ENCODE results near the gene PRDM11.

Gene PRDM11

GRCh38 chr11:45181889-45182550 is 35.6 kb downstream of the PRDM11 start:
- no peak for DNase-seq
- in situ Hi-C loops (cut with HindIII; ENCODE audit: low pct_ligation_motif_present, low pct_unique_long_range_greater_than_20kb, low sequenced_read_pairs): no loop called here

GRCh38 chr11:45182902-45183301 is 36.5 kb downstream of the PRDM11 start:
- DNase-seq: peak; percentile 46

GRCh38 chr11:45184640-45185039 is 38.2 kb downstream of the PRDM11 start:
- in situ Hi-C loops (cut with HindIII; ENCODE audit: low pct_ligation_motif_present, low pct_unique_long_range_greater_than_20kb, low sequenced_read_pairs): no loop called here
- no peak for DNase-seq

More at GRCh38 chr11:45182902-45183301, 36.5 kb downstream of the PRDM11 start:
- in situ Hi-C loops (cut with HindIII; ENCODE audit: low pct_ligation_motif_present, low pct_unique_long_range_greater_than_20kb, low sequenced_read_pairs): no loop called here

- in situ Hi-C loops (cut with HindIII; ENCODE audit: low pct_ligation_motif_present, low pct_unique_long_range_greater_than_20kb, low sequenced_read_pairs): no loop called here
- no peak for DNase-seq
These were observed 38.8 kb downstream of the PRDM11 start for GRCh38 chr11:45185228-45185729.

- DNase-seq: no peak
- in situ Hi-C loops (cut with HindIII; ENCODE audit: low pct_ligation_motif_present, low pct_unique_long_range_greater_than_20kb, low sequenced_read_pairs): no loop called here
These were observed 40.9 kb downstream of the PRDM11 start for GRCh38 chr11:45187375-45187774.

GRCh38 chr11:45188127-45188526 is 41.7 kb downstream of the PRDM11 start:
- in situ Hi-C loops (cut with HindIII; ENCODE audit: low pct_ligation_motif_present, low pct_unique_long_range_greater_than_20kb, low sequenced_read_pairs): no loop called here
- DNase-seq: no peak

GRCh38 chr11:45189230-45189629 is 42.8 kb downstream of the PRDM11 start:
- no peak for DNase-seq
- in situ Hi-C loops (cut with HindIII; ENCODE audit: low pct_ligation_motif_present, low pct_unique_long_range_greater_than_20kb, low sequenced_read_pairs): no loop called here

GRCh38 chr11:45193695-45194094 is 47.3 kb downstream of the PRDM11 start:
- no peak for DNase-seq
- in situ Hi-C loops (cut with HindIII; ENCODE audit: low pct_ligation_motif_present, low pct_unique_long_range_greater_than_20kb, low sequenced_read_pairs): no loop called here

GRCh38 chr11:45204761-45205160 is 58.3 kb downstream of the PRDM11 start:
- in situ Hi-C loops (cut with HindIII; ENCODE audit: low pct_ligation_motif_present, low pct_unique_long_range_greater_than_20kb, low sequenced_read_pairs): no loop called here
- no peak for DNase-seq

- in situ Hi-C loops (cut with HindIII; ENCODE audit: low pct_ligation_motif_present, low pct_unique_long_range_greater_than_20kb, low sequenced_read_pairs): no loop called here
- no peak for DNase-seq
These were observed 59.5 kb downstream of the PRDM11 start for GRCh38 chr11:45205978-45206377.

GRCh38 chr11:45208135-45208534 is 61.7 kb downstream of the PRDM11 start:
- in situ Hi-C loops (cut with HindIII; ENCODE audit: low pct_ligation_motif_present, low pct_unique_long_range_greater_than_20kb, low sequenced_read_pairs): no loop called here
- DNase-seq: no peak

GRCh38 chr11:45209000-45209879 is 62.8 kb downstream of the PRDM11 start:
- DNase-seq: no peak
- in situ Hi-C loops (cut with HindIII; ENCODE audit: low pct_ligation_motif_present, low pct_unique_long_range_greater_than_20kb, low sequenced_read_pairs): no loop called here

GRCh38 chr11:45209891-45210699 is 63.7 kb downstream of the PRDM11 start:
- in situ Hi-C loops (cut with HindIII; ENCODE audit: low pct_ligation_motif_present, low pct_unique_long_range_greater_than_20kb, low sequenced_read_pairs): no loop called here
- DNase-seq: no peak

- in situ Hi-C loops (cut with HindIII; ENCODE audit: low pct_ligation_motif_present, low pct_unique_long_range_greater_than_20kb, low sequenced_read_pairs): no loop called here
- DNase-seq: no peak
These were observed 64.4 kb downstream of the PRDM11 start for GRCh38 chr11:45210846-45211245.

- in situ Hi-C loops (cut with HindIII; ENCODE audit: low pct_ligation_motif_present, low pct_unique_long_range_greater_than_20kb, low sequenced_read_pairs): no loop called here
- DNase-seq: no peak
These were observed 65.3 kb downstream of the PRDM11 start for GRCh38 chr11:45211732-45212131.

- in situ Hi-C loops (cut with HindIII; ENCODE audit: low pct_ligation_motif_present, low pct_unique_long_range_greater_than_20kb, low sequenced_read_pairs): no loop called here
- DNase-seq: no peak
These were observed 66.3 kb downstream of the PRDM11 start for GRCh38 chr11:45212566-45213315.

GRCh38 chr11:45213316-45213665 is 66.9 kb downstream of the PRDM11 start:
- in situ Hi-C loops (cut with HindIII; ENCODE audit: low pct_ligation_motif_present, low pct_unique_long_range_greater_than_20kb, low sequenced_read_pairs): no loop called here
- no peak for DNase-seq

GRCh38 chr11:45213717-45214116 is 67.3 kb downstream of the PRDM11 start:
- DNase-seq: no peak

More at GRCh38 chr11:45213717-45214116, 67.3 kb downstream of the PRDM11 start:
- in situ Hi-C loops (cut with HindIII; ENCODE audit: low pct_ligation_motif_present, low pct_unique_long_range_greater_than_20kb, low sequenced_read_pairs): no loop called here

Data from ACHN (cell line).